K562 (cell line): Measurements from ENCODE around the gene NDST1. TPM values are rescaled to one million over a fixed set of nuclear protein-coding genes. Genes with fewer than 3 reads are reported as not detected.

ENCODE experiments used
- ARID1B ChIP-seq: fragments of 450-650 bp; IDR thresholded peaks from 2 replicates; pipeline ENCODE4 v1.6.1; 2016; ENCODE audit warnings: antibody characterized with exemption, mild to moderate bottlenecking, inconsistent platforms
- DPF2 ChIP-seq: fragments of 450-650 bp; IDR thresholded peaks from 2 replicates; pipeline ENCODE4 v1.6.1; 2016
- FOXK1 ChIP-seq: sonication (generic); formaldehyde crosslinking; IDR thresholded peaks from 2 replicates; pipeline ENCODE4 v1.8.0; 2022; ENCODE audit warnings: missing genetic modification reagents, mild to moderate bottlenecking, borderline replicate concordance
- JUND ChIP-seq, 2 experiments: IDR thresholded peaks; 2 replicates in 1 of 2; 3 replicates in 1 of 2; pipeline ENCODE4 v1.6.1; 2011; ENCODE audit warnings: borderline replicate concordance in 2 of 2, low read depth in 2 of 2, low read length in 2 of 2, improper control_type of control experiment in 1 of 2, missing biosample characterization in 1 of 2, missing genetic modification characterization in 1 of 2, missing genetic modification reagents in 1 of 2
- NCOR1 ChIP-seq: fragments of 450-650 bp; IDR thresholded peaks from 2 replicates; pipeline ENCODE4 v1.6.1; 2016; ENCODE audit warnings: mild to moderate bottlenecking, moderate library complexity
- POLR2H ChIP-seq: IDR thresholded peaks from 2 replicates; pipeline ENCODE4 v1.6.1; 2016; ENCODE audit warnings: missing genetic modification characterization, low read depth, mild to moderate bottlenecking, control low read depth, missing compliant biosample characterization, moderate library complexity
- RCOR1 ChIP-seq, 2 experiments: IDR thresholded peaks; 2 replicates each; pipeline ENCODE4 v1.6.1; 2012; ENCODE audit warnings: low read depth in 2 of 2, low read length in 2 of 2, borderline replicate concordance in 1 of 2, improper control_type of control experiment in 1 of 2
- TAL1 ChIP-seq: fragments of 450-650 bp; IDR thresholded peaks from 2 replicates; pipeline ENCODE4 v1.6.1; 2016; ENCODE audit warnings: mild to moderate bottlenecking
- TRIM28 ChIP-seq: fragments of 450-650 bp; IDR thresholded peaks from 2 replicates; pipeline ENCODE4 v1.6.1; 2017
- ZNF57 ChIP-seq: fragments of 450-650 bp; formaldehyde crosslinking; IDR thresholded peaks from 2 replicates; pipeline ENCODE4 v1.4.0; 2020; ENCODE audit warnings: mild to moderate bottlenecking, moderate library complexity
- polyA plus RNA-seq, 8 experiments: library from polyadenylated mRNA; depleted of rRNA in 4 of 8; stranded (reverse) in 5 of 8; unstranded in 3 of 8; fragments of >200 nt; fragmentation: Nextera tagmentation in 2 of 8; fragmentation: Illumina TruSeq in 1 of 8; extraction: Ambion mirVana in 2 of 8; extraction: Trizol in 1 of 8; gene quantifications; 2 replicates each; pipeline versions ENCODE4 v1.2.1 to v1.2.3, GENCODE V29; 2011 to 2014; ENCODE audit warnings: inconsistent platforms in 1 of 8, missing spikeins in 1 of 8
- total RNA-seq, 7 experiments: library from RNA; depleted of rRNA in 6 of 7; stranded (reverse); fragments of >200 nt in 6 of 7; fragmentation: Illumina TruSeq in 2 of 7; extraction: Trizol in 2 of 7; gene quantifications; 2 replicates each; pipeline versions ENCODE4 v1.2.1 to v1.2.3, GENCODE V29; 2011 to 2021; ENCODE audit warnings: low replicate concordance in 1 of 7
- TF ChIP-seq, protein P1 (sequence below): fragments of 450-650 bp; IDR thresholded peaks from 2 replicates; pipeline ENCODE4 v1.6.1; 2016; ENCODE audit warnings: mild to moderate bottlenecking, moderate library complexity
- TF ChIP-seq, protein P2 (sequence below): sonication (generic); formaldehyde crosslinking; IDR thresholded peaks from 2 replicates; pipeline ENCODE4 v1.8.0; 2022; ENCODE audit warnings: mild to moderate bottlenecking, missing genetic modification reagents, borderline replicate concordance
- TF ChIP-seq, protein P3 (sequence below): fragments of 450-650 bp; conservative IDR thresholded peaks from 2 replicates; pipeline ENCODE4 v1.6.1; 2016; ENCODE audit warnings: missing genetic modification characterization, low read depth, mild to moderate bottlenecking, control low read depth, missing compliant biosample characterization

The NDST1 gene
- total and polyA plus RNA-seq, 9 of the 15 experiments (the other 6 are each of a cell fraction or from before 2014, with no cell fraction given) = 0.38 to 47.9 (median 9.9) TPM

DNA sequence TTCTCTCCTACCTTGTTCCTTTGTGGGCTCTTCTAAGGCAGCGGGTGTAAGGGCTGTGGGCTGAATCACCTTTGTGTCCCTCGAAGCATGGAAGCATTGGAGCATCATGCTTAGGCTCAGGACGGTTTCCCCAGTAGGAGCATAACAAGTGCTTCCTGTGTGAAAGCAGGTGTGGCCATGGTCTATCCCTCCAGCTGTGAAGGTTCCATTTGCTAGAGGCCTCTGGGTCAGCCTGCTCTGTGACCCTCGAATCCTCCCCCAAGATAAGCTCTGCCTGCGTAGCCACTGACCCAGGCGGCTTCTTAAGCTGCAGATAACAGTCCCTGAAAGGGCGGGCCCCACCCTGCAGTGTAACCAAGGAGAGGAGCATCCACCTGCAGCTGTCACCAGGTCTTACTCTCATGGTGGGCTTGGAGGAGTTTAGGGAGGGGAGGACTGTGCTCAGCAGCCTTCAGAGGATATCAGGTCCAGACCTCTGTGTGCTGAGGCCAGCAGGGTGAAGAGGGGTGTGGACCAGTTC lies 8.4 kb upstream of the NDST1 start (continued):
- TF ChIP-seq, protein P1, sequence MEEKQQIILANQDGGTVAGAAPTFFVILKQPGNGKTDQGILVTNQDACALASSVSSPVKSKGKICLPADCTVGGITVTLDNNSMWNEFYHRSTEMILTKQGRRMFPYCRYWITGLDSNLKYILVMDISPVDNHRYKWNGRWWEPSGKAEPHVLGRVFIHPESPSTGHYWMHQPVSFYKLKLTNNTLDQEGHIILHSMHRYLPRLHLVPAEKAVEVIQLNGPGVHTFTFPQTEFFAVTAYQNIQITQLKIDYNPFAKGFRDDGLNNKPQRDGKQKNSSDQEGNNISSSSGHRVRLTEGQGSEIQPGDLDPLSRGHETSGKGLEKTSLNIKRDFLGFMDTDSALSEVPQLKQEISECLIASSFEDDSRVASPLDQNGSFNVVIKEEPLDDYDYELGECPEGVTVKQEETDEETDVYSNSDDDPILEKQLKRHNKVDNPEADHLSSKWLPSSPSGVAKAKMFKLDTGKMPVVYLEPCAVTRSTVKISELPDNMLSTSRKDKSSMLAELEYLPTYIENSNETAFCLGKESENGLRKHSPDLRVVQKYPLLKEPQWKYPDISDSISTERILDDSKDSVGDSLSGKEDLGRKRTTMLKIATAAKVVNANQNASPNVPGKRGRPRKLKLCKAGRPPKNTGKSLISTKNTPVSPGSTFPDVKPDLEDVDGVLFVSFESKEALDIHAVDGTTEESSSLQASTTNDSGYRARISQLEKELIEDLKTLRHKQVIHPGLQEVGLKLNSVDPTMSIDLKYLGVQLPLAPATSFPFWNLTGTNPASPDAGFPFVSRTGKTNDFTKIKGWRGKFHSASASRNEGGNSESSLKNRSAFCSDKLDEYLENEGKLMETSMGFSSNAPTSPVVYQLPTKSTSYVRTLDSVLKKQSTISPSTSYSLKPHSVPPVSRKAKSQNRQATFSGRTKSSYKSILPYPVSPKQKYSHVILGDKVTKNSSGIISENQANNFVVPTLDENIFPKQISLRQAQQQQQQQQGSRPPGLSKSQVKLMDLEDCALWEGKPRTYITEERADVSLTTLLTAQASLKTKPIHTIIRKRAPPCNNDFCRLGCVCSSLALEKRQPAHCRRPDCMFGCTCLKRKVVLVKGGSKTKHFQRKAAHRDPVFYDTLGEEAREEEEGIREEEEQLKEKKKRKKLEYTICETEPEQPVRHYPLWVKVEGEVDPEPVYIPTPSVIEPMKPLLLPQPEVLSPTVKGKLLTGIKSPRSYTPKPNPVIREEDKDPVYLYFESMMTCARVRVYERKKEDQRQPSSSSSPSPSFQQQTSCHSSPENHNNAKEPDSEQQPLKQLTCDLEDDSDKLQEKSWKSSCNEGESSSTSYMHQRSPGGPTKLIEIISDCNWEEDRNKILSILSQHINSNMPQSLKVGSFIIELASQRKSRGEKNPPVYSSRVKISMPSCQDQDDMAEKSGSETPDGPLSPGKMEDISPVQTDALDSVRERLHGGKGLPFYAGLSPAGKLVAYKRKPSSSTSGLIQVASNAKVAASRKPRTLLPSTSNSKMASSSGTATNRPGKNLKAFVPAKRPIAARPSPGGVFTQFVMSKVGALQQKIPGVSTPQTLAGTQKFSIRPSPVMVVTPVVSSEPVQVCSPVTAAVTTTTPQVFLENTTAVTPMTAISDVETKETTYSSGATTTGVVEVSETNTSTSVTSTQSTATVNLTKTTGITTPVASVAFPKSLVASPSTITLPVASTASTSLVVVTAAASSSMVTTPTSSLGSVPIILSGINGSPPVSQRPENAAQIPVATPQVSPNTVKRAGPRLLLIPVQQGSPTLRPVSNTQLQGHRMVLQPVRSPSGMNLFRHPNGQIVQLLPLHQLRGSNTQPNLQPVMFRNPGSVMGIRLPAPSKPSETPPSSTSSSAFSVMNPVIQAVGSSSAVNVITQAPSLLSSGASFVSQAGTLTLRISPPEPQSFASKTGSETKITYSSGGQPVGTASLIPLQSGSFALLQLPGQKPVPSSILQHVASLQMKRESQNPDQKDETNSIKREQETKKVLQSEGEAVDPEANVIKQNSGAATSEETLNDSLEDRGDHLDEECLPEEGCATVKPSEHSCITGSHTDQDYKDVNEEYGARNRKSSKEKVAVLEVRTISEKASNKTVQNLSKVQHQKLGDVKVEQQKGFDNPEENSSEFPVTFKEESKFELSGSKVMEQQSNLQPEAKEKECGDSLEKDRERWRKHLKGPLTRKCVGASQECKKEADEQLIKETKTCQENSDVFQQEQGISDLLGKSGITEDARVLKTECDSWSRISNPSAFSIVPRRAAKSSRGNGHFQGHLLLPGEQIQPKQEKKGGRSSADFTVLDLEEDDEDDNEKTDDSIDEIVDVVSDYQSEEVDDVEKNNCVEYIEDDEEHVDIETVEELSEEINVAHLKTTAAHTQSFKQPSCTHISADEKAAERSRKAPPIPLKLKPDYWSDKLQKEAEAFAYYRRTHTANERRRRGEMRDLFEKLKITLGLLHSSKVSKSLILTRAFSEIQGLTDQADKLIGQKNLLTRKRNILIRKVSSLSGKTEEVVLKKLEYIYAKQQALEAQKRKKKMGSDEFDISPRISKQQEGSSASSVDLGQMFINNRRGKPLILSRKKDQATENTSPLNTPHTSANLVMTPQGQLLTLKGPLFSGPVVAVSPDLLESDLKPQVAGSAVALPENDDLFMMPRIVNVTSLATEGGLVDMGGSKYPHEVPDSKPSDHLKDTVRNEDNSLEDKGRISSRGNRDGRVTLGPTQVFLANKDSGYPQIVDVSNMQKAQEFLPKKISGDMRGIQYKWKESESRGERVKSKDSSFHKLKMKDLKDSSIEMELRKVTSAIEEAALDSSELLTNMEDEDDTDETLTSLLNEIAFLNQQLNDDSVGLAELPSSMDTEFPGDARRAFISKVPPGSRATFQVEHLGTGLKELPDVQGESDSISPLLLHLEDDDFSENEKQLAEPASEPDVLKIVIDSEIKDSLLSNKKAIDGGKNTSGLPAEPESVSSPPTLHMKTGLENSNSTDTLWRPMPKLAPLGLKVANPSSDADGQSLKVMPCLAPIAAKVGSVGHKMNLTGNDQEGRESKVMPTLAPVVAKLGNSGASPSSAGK = peak; percentile 71
- TF ChIP-seq RCOR1 (IDR thresholded peaks at IDR 0.05; ENCODE audit: borderline replicate concordance in 1 of 2, low read depth in 2 of 2, low read length in 2 of 2) (peak; percentile 81 to 97; a peak in 3 of 4 replicates), JUND (IDR thresholded peaks at IDR 0.05; ENCODE audit: borderline replicate concordance, low read depth, low read length) (peak; percentile 61; the same call in 1 of the 2 replicates), JUND (tag; IDR thresholded peaks at IDR 0.05; ENCODE audit: borderline replicate concordance, low read depth, low read length) (peak; percentile 45; the same call in 1 of the 3 replicates), TAL1 (peak; percentile 90), NCOR1 (peak; percentile 93), ARID1B (peak; percentile 92), DPF2 (peak; percentile 89), ZNF57 (no peak), POLR2H (no peak), TRIM28 (peak; percentile 68), FOXK1 (CRISPR knock-in tag) (no peak)
- TF ChIP-seq, protein P2, sequence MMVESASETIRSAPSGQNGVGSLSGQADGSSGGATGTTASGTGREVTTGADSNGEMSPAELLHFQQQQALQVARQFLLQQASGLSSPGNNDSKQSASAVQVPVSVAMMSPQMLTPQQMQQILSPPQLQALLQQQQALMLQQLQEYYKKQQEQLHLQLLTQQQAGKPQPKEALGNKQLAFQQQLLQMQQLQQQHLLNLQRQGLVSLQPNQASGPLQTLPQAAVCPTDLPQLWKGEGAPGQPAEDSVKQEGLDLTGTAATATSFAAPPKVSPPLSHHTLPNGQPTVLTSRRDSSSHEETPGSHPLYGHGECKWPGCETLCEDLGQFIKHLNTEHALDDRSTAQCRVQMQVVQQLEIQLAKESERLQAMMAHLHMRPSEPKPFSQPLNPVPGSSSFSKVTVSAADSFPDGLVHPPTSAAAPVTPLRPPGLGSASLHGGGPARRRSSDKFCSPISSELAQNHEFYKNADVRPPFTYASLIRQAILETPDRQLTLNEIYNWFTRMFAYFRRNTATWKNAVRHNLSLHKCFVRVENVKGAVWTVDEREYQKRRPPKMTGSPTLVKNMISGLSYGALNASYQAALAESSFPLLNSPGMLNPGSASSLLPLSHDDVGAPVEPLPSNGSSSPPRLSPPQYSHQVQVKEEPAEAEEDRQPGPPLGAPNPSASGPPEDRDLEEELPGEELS = no peak
- TF ChIP-seq, protein P3, sequence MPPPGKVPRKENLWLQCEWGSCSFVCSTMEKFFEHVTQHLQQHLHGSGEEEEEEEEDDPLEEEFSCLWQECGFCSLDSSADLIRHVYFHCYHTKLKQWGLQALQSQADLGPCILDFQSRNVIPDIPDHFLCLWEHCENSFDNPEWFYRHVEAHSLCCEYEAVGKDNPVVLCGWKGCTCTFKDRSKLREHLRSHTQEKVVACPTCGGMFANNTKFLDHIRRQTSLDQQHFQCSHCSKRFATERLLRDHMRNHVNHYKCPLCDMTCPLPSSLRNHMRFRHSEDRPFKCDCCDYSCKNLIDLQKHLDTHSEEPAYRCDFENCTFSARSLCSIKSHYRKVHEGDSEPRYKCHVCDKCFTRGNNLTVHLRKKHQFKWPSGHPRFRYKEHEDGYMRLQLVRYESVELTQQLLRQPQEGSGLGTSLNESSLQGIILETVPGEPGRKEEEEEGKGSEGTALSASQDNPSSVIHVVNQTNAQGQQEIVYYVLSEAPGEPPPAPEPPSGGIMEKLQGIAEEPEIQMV = no peak
